ENCODE measurements around the gene RPL11.

GRCh38 chr1:23736437-23737134, 45.0 kb downstream of the RPL11 start:
- TF ChIP-seq SMC3 (IDR thresholded peaks at IDR 0.05; ENCODE audit: low read depth, low read length) = no peak
- no peak for TF ChIP-seq CTCF (conservative IDR thresholded peaks at IDR 0.05; ENCODE audit: low read depth, low read length)
- TF ChIP-seq RCOR1 (IDR thresholded peaks at IDR 0.05; ENCODE audit: insufficient replicate concordance, low read length) = no peak
- no peak for TF ChIP-seq FOS (IDR thresholded peaks at IDR 0.05; ENCODE audit: low read depth, low read length)
- TF ChIP-seq MAZ (IDR thresholded peaks at IDR 0.05; ENCODE audit: borderline replicate concordance, low read depth, low read length) = no peak
- no peak for TF ChIP-seq POLR2A (IDR thresholded peaks at IDR 0.05; ENCODE audit: low read depth, low read length)
- no peak for TF ChIP-seq BHLHE40 (IDR thresholded peaks at IDR 0.05; ENCODE audit: low read depth, low read length)
- no peak for TF ChIP-seq USF2 (IDR thresholded peaks at IDR 0.05; ENCODE audit: low read depth, low read length)
- TF ChIP-seq CHD1 (IDR thresholded peaks at IDR 0.05; ENCODE audit: low read depth, low read length) = no peak
- no peak for TF ChIP-seq RFX5 (IDR thresholded peaks at IDR 0.05; ENCODE audit: low read depth, low read length)
- TF ChIP-seq CEBPB (IDR thresholded peaks at IDR 0.05; ENCODE audit: low read depth, low read length) = no peak
- TF ChIP-seq RAD21 (IDR thresholded peaks at IDR 0.05; ENCODE audit: low read length) = no peak
- TF ChIP-seq MXI1 (IDR thresholded peaks at IDR 0.05; ENCODE audit: borderline replicate concordance, low read depth, low read length) = no peak
